B cell (primary cell): ENCODE measurements around the gene ASPHD1. TPM values are rescaled to one million over a fixed set of nuclear protein-coding genes. Genes with fewer than 3 reads are reported as not detected.
A peak's percentile ranks its signal among the peaks of the same experiment; 100 is the strongest.

Experiments used
- ATAC-seq: fragments of 200-7000 bp; cut with Tn5 transposase; one replicate; pipeline ENCODE4 v1.10.0; 2021; ENCODE audit warnings: low read depth, mild to moderate bottlenecking, moderate number of reproducible peaks, moderate library complexity
- CTCF ChIA-PET: fragments of 350-600 bp; sonication (Branson Sonifier 250); formaldehyde crosslinking; loops from one replicate; lab custom pipeline; 2021; ENCODE audit warnings: antibody characterized with exemption, inconsistent platforms; lab: Charles Lee
- POLR2A ChIA-PET: fragments of 350-600 bp; sonication (Branson Sonifier 250); formaldehyde crosslinking; loops from one replicate; lab custom pipeline; 2021; ENCODE audit warnings: antibody characterized with exemption; lab: Charles Lee
- DNase-seq: peaks from one replicate; pipeline ENCODE4 v3.0.0; 2013
- H2AFZ ChIP-seq: 2 replicates; pipeline ENCODE4 v1.6.1; 2012; ENCODE audit warnings: mild to moderate bottlenecking, low read depth, low read length; ENCODE audit not compliant: insufficient read depth, poor library complexity, severe bottlenecking
- H3K27ac ChIP-seq, 2 donors: 1 replicate in 1 of 2; 2 replicates in 1 of 2; pipeline ENCODE4 v1.5.1; 2012 to 2013; ENCODE audit warnings: low read length in 2 of 2, mild to moderate bottlenecking in 2 of 2, moderate library complexity in 1 of 2
- H3K27me3 ChIP-seq, 4 experiments: fragments of 200-600 bp in 1 of 4; sonication (generic) in 1 of 4; replicated peaks in 1 of 4; 1 replicate in 2 of 4; 2 replicates in 2 of 4; pipeline versions ENCODE4 v1.6.1 to v1.7.0; 2013 to 2016; ENCODE audit warnings: low read length in 3 of 4, mild to moderate bottlenecking in 2 of 4, mixed read lengths in 1 of 4, moderate library complexity in 1 of 4; ENCODE audit not compliant: insufficient read depth in 4 of 4, control insufficient read depth in 3 of 4; ENCODE audit errors: control extremely low read depth in 1 of 4
- H3K36me3 ChIP-seq, 2 experiments: replicated peaks in 1 of 2; 1 replicate in 1 of 2; 2 replicates in 1 of 2; pipeline versions ENCODE4 v1.6.1 to v1.7.1; 2013; ENCODE audit warnings: low read length in 1 of 2; ENCODE audit not compliant: insufficient read depth in 2 of 2, control insufficient read depth in 1 of 2; ENCODE audit errors: control extremely low read depth in 1 of 2, extremely low read depth in 1 of 2
- H3K4me1 ChIP-seq, 2 donors: fragments of 200-600 bp in 1 of 2; sonication (generic) in 1 of 2; 1 replicate in 1 of 2; 2 replicates in 1 of 2; pipeline versions ENCODE4 v1.5.1 to v1.6.1; 2013 to 2017; ENCODE audit warnings: low read length in 2 of 2; ENCODE audit not compliant: control insufficient read depth in 2 of 2, insufficient read depth in 2 of 2
- H3K4me2 ChIP-seq: replicated peaks from 2 replicates; pipeline ENCODE3; 2012; ENCODE audit warnings: mild to moderate bottlenecking, low read depth, low read length; ENCODE audit not compliant: poor library complexity, severe bottlenecking
- H3K4me3 ChIP-seq, 5 experiments: fragments of 200-600 bp in 1 of 5; sonication (generic) in 1 of 5; 1 replicate in 3 of 5; 2 replicates in 2 of 5; pipeline versions ENCODE4 v1.5.1 to v1.7.0; 2011 to 2016; ENCODE audit warnings: low read length in 4 of 5, mild to moderate bottlenecking in 4 of 5, low read depth in 2 of 5, control low read depth in 1 of 5, moderate library complexity in 1 of 5; ENCODE audit not compliant: insufficient read depth in 1 of 5; ENCODE audit errors: control extremely low read depth in 1 of 5, extremely low read depth in 1 of 5
- H3K79me2 ChIP-seq: fragments of 200-600 bp; sonication (generic); one replicate; pipeline ENCODE4 v1.6.0; 2016; ENCODE audit warnings: low read length; ENCODE audit not compliant: control insufficient read depth, insufficient read depth
- H3K9ac ChIP-seq: fragments of 200-600 bp; sonication (generic); 2 replicates; pipeline ENCODE4 v1.6.1; 2017; ENCODE audit warnings: mild to moderate bottlenecking, low read length, moderate library complexity
- H3K9me3 ChIP-seq, 3 donors: one replicate each; pipeline versions ENCODE4 v1.6.1 to v1.7.1; 2013; ENCODE audit warnings: low read length in 2 of 3; ENCODE audit not compliant: control insufficient read depth in 2 of 3, insufficient read depth in 1 of 3; ENCODE audit errors: control extremely low read depth in 1 of 3
- H4K20me1 ChIP-seq: 2 replicates; pipeline ENCODE4 v1.6.0; 2012; ENCODE audit warnings: mild to moderate bottlenecking, low read length; ENCODE audit not compliant: insufficient read depth, control insufficient read depth, poor library complexity, severe bottlenecking
- H3K27ac Mint-ChIP-seq: one replicate; pipeline ENCODE4 v1.8.0; 2021; ENCODE audit warnings: mixed read lengths
- H3K27me3 Mint-ChIP-seq: one replicate; pipeline ENCODE4 v1.8.0; 2021; ENCODE audit warnings: mixed read lengths
- H3K4me1 Mint-ChIP-seq: one replicate; pipeline ENCODE4 v1.8.0; 2021; ENCODE audit warnings: mixed read lengths
- H3K4me3 Mint-ChIP-seq: one replicate; pipeline ENCODE4 v1.8.0; 2021; ENCODE audit warnings: mixed read lengths
- H3K9me3 Mint-ChIP-seq: one replicate; pipeline ENCODE4 v1.8.0; 2022; ENCODE audit warnings: mixed read lengths; ENCODE audit not compliant: insufficient read depth
- CTCF ChIP-seq: fragments of 200-600 bp; IDR thresholded peaks from one replicate; pipeline ENCODE4 v1.8.0; 2022; ENCODE audit warnings: antibody characterized with exemption, mild to moderate bottlenecking
- EZH2 ChIP-seq: IDR thresholded peaks from 2 replicates; pipeline ENCODE4 v1.6.1; 2012; ENCODE audit warnings: borderline replicate concordance, low read depth, mild to moderate bottlenecking, moderate library complexity, low read length; ENCODE audit not compliant: insufficient read depth, poor library complexity, severe bottlenecking
- WGBS: methylation state at CpG from one replicate; pipeline ENCODE4 v1.1.5; 2013; ENCODE audit warnings: missing lambda C conversion rate; ENCODE audit not compliant: insufficient coverage; 5-methylcytosine and 5-hydroxymethylcytosine counted together
- intact Hi-C: fragments of 100-400 bp; cut with micrococcal nuclease; formaldehyde crosslinking; loops from one replicate; pipeline ENCODE4 v1.10.0; 2022
- polyA plus RNA-seq: library from polyadenylated mRNA; depleted of rRNA; stranded (reverse); fragments of >200 nt; gene quantifications from 2 replicates; pipeline ENCODE4 v1.2.3, GENCODE V29; 2012
- total RNA-seq, 2 donors: library from RNA; stranded (reverse); fragments of 120-200 nt in 1 of 2; gene quantifications; 1 replicate in 1 of 2; 2 replicates in 1 of 2; pipeline versions ENCODE4 v1.2.3 to v1.2.4, GENCODE V29; 2013 to 2022

The ASPHD1 gene
- total and polyA plus RNA-seq, 2 donors (not counting 1 experiment from before 2014, with no cell fraction given), result not detected

GRCh38 chr16:29898135-29898803 is 2.0 kb upstream of the ASPHD1 start:
- Mint-ChIP-seq H3K27ac (no peak overlapping the region), H3K4me1 (peaks cover 3% of the 10 kb centered on the region), H3K27me3 (peaks cover 37% of the 10 kb centered on the region), H3K9me3 (no peaks in the 10 kb centered on the region), H3K4me3 (no peak overlapping the region)
- H3K27me3 ChIP-seq, result peaks cover 0 to 48% (median 25%) of the 10 kb centered on the region in 4 experiments
- TF ChIP-seq EZH2 (no peak), CTCF (no peak)
- CTCF ChIA-PET, result no interaction called here
- no peaks in the 10 kb centered on the region for H4K20me1 ChIP-seq
- DNase-seq, result no peak
- no peak overlapping the region for H2AFZ ChIP-seq
- intact Hi-C loops, result no loop called here
- no peaks in the 10 kb centered on the region for H3K36me3 ChIP-seq
- no peak overlapping the region for H3K27ac ChIP-seq
- H3K9ac ChIP-seq, result no peak overlapping the region
- peaks cover 15 to 22% of the 10 kb centered on the region in 2 donors for H3K4me1 ChIP-seq
- no peaks in the 10 kb centered on the region for H3K79me2 ChIP-seq
- peaks cover 0 to 22% (median 0%) of the 10 kb centered on the region in 3 donors for H3K9me3 ChIP-seq
- POLR2A ChIA-PET, result no interaction called here
- H3K4me3 ChIP-seq, result no peak overlapping the region
- no peak overlapping the region for H3K4me2 ChIP-seq
- no peak for ATAC-seq
- WGBS, result 11% methylated on average over 8 of the region's 9 CpGs

- WGBS, result 4% methylated on average over 16 of the region's 25 CpGs
- no peaks in the 10 kb centered on the region for H4K20me1 ChIP-seq
- H3K9me3 Mint-ChIP-seq, result no peaks in the 10 kb centered on the region
- H2AFZ ChIP-seq, result no peak overlapping the region
- H3K4me1 Mint-ChIP-seq, result peaks cover 3% of the 10 kb centered on the region
- peak overlapping the region; percentile 92 for H3K4me2 ChIP-seq
- H3K27me3 Mint-ChIP-seq, result peaks cover 37% of the 10 kb centered on the region
- H3K9me3 ChIP-seq, result peaks cover 0 to 22% (median 0%) of the 10 kb centered on the region in 3 donors
- DNase-seq (no peak), ATAC-seq (no peak)
- no peak for TF ChIP-seq CTCF
- no peak for TF ChIP-seq EZH2
- H3K79me2 ChIP-seq, result no peaks in the 10 kb centered on the region
- no peak overlapping the region for H3K27ac Mint-ChIP-seq
- H3K4me3 Mint-ChIP-seq, result no peak overlapping the region
- no peak overlapping the region for H3K9ac ChIP-seq
- peaks cover 15 to 22% of the 10 kb centered on the region in 2 donors for H3K4me1 ChIP-seq
- POLR2A ChIA-PET, result no interaction called here
- H3K36me3 ChIP-seq, result no peaks in the 10 kb centered on the region
- CTCF ChIA-PET, result no interaction called here
- no peak overlapping the region for H3K4me3 ChIP-seq
- H3K27me3 ChIP-seq, result peaks cover 0 to 48% (median 25%) of the 10 kb centered on the region in 4 experiments
- intact Hi-C loops, result no loop called here
- no peak overlapping the region for H3K27ac ChIP-seq
Measured at GRCh38 chr16:29898804-29899515, 1.3 kb upstream of the ASPHD1 start.
